MCF 10A (cell line): Measurements from ENCODE around the gene RAB31. TPM values are rescaled to one million over a fixed set of nuclear protein-coding genes. Genes with fewer than 3 reads are reported as not detected.

Experiments
- BruUV-seq: library from RNA; stranded (reverse); fragments of 400-500 nt; replicated peaks from 2 replicates; lab custom pipeline; 2021; lab: Mats Ljungman, UMichigan
- CTCF ChIA-PET: fragments of 300-600 bp; sonication (Branson Sonifier 250); formaldehyde crosslinking; extraction: SDS; loops from one replicate; lab custom pipeline; 2021; ENCODE audit warnings: antibody characterized with exemption, inconsistent platforms; lab: Yijun Ruan, JAX
- POLR2A ChIA-PET: fragments of 300-600, 350-650 bp; sonication (Branson Sonifier 250); formaldehyde crosslinking; extraction: SDS; loops from one replicate; lab custom pipeline; 2020; ENCODE audit warnings: antibody characterized with exemption, inconsistent platforms; lab: Yijun Ruan, JAX
- DNase-seq: peaks from one replicate; pipeline ENCODE4 v3.0.0-alpha.2; 2018; ENCODE audit not compliant: unreplicated experiment
- H3K27ac Mint-ChIP-seq: one replicate; pipeline ENCODE4 v1.8.0; 2022; ENCODE audit warnings: mild to moderate bottlenecking, low read depth, mixed read lengths; ENCODE audit not compliant: unreplicated experiment
- H3K27me3 Mint-ChIP-seq: one replicate; pipeline ENCODE4 v1.8.0; 2022; ENCODE audit warnings: mixed read lengths; ENCODE audit not compliant: insufficient read depth, unreplicated experiment
- H3K36me3 Mint-ChIP-seq: one replicate; pipeline ENCODE4 v1.8.0; 2022; ENCODE audit warnings: mild to moderate bottlenecking, moderate library complexity, mixed read lengths; ENCODE audit not compliant: insufficient read depth, unreplicated experiment
- H3K4me1 Mint-ChIP-seq: one replicate; pipeline ENCODE4 v1.8.0; 2022; ENCODE audit warnings: mixed read lengths; ENCODE audit not compliant: insufficient read depth, unreplicated experiment
- H3K4me3 Mint-ChIP-seq: one replicate; pipeline ENCODE4 v1.8.0; 2022; ENCODE audit warnings: mild to moderate bottlenecking, moderate library complexity, mixed read lengths; ENCODE audit not compliant: unreplicated experiment
- H3K9me3 Mint-ChIP-seq: one replicate; pipeline ENCODE4 v1.8.0; 2022; ENCODE audit warnings: mixed read lengths; ENCODE audit not compliant: unreplicated experiment
- CTCF ChIP-seq: fragments of 200-600 bp; IDR thresholded peaks from one replicate; pipeline ENCODE4 v1.8.0; 2022; ENCODE audit warnings: antibody characterized with exemption, mild to moderate bottlenecking; ENCODE audit not compliant: unreplicated experiment
- intact Hi-C: fragments of 100-400 bp; cut with micrococcal nuclease; formaldehyde crosslinking; loops from 2 replicates; pipeline ENCODE4 v1.14.1; 2022
- total RNA-seq: library from RNA; stranded (reverse); gene quantifications from 2 replicates; pipeline ENCODE4 v1.2.3, GENCODE V29; 2022

Gene RAB31
- total RNA-seq, 1 experiment from 2014 or later, result 6.1 TPM

DNA sequence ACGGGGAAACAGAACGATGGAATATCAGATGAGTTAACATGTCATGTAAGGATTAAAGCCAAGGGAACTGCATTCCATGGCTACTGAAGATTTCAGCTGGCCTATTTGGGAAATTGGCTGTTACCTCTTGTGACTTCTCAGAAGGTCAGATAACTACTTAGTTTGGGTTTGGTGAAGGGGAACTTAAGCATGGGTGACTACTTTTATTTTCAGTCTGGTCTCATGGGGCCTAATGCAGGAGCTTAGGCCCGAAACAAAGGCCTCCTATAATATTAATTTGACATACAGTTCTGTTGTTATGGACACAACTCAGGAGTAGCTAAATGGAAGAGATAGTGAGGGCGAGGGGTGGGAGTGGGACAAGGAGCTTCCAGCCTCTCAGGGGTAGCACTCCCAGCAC is 133.7 kb downstream of the RAB31 start:
- H3K27me3 Mint-ChIP-seq, result no peaks in the 10 kb centered on the region
- H3K4me1 Mint-ChIP-seq, result peaks cover 3% of the 10 kb centered on the region
- ChIA-PET POLR2A (no interaction called here), CTCF (no interaction called here)
- H3K27ac Mint-ChIP-seq, result no peak overlapping the region
- BruUV-seq, result no TSS peak
- no peaks in the 10 kb centered on the region for H3K36me3 Mint-ChIP-seq
- intact Hi-C loops, result no loop called here
- H3K4me3 Mint-ChIP-seq, result no peak overlapping the region
- H3K9me3 Mint-ChIP-seq, result no peaks in the 10 kb centered on the region
- no peak for DNase-seq
- TF ChIP-seq CTCF, result no peak

GRCh38 chr18:9842448-9842847 is 134.3 kb downstream of the RAB31 start:
- no peak for TF ChIP-seq CTCF
- H3K27me3 Mint-ChIP-seq, result no peaks in the 10 kb centered on the region
- BruUV-seq, result no TSS peak

GRCh38 chr18:9845256-9845655 is 137.2 kb downstream of the RAB31 start:
- H3K27ac Mint-ChIP-seq, result no peak overlapping the region
- DNase-seq, result no peak

More at GRCh38 chr18:9842448-9842847, 134.3 kb downstream of the RAB31 start:
- H3K9me3 Mint-ChIP-seq, result no peaks in the 10 kb centered on the region
- intact Hi-C loops, result no loop called here
- H3K27ac Mint-ChIP-seq, result no peak overlapping the region
- peaks cover 6% of the 10 kb centered on the region for H3K4me1 Mint-ChIP-seq
- no peaks in the 10 kb centered on the region for H3K36me3 Mint-ChIP-seq
- ChIA-PET POLR2A (no interaction called here), CTCF (no interaction called here)
- DNase-seq, result no peak
- H3K4me3 Mint-ChIP-seq, result no peak overlapping the region

More at GRCh38 chr18:9845256-9845655, 137.2 kb downstream of the RAB31 start:
- Mint-ChIP-seq H3K4me1 (peaks cover 26% of the 10 kb centered on the region), H3K9me3 (no peaks in the 10 kb centered on the region), H3K36me3 (no peaks in the 10 kb centered on the region), H3K4me3 (no peak overlapping the region), H3K27me3 (peaks cover 11% of the 10 kb centered on the region)
- ChIA-PET POLR2A (interaction anchor here (0.8 to 1.5 kb wide), 2 partner anchors 10 to 17 kb away, joined by 3 to 6 read pairs; no protein-coding TSS in a partner anchor), CTCF (interaction anchor here (0.6 to 1.5 kb wide), 2 partner anchors 12 to 106 kb away, joined by 3 to 4 read pairs; no protein-coding TSS in a partner anchor)
- BruUV-seq, result no TSS peak
- intact Hi-C loops, result no loop called here
- TF ChIP-seq CTCF, result no peak
